GM19452 (cell line): Measurements from ENCODE around the gene CFAP161.
"Not testable (repeated sequence)": the region's sequence is repeated elsewhere in the genome, so short reads cannot be mapped to it uniquely, and the experiment has no call there.

Experiments used
- ATAC-seq: cut with Tn5 transposase; IDR thresholded peaks from one replicate; pipeline ENCODE4 v1.9.1; 2021; ENCODE audit not compliant: unreplicated experiment

Gene CFAP161

DNA sequence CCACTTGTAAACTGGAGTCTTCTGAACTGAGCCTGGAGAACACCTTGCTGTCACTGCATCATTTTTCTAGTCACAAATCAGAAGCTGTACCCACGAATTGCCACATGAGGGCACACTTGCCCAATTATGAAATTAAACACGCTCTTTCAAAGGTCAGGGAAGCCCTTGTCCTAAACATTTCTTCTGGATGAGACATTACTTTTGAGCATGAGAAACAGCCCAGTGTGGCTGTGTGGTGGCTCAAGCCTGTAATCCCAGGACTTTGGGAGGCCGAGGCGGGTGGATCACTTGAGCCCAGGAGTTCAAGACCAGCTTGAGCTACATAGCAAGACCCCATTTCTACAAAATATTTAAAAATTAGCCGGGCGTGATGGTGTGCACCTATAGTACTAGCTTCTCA lies 27.5 kb upstream of the CFAP161 start:
- ATAC-seq, result no peak

DNA sequence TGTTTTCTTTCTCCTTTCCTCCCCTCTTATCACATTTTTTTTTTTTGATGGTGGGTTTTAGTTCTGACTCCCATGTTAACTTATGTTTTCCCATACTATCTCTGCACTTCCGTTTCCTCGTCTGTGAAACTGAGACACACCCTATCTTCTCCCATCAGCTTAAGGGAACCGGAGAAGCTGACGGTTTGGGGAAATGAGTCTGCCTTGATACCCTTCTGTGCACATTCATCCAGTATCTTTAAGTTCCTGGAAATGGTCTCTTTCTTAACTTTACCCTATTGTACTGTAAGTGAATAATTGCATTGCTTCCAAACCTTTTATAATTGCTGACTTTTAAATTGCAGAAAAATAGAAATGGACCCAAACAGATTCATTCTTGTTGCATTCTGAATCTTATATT lies 26.2 kb upstream of the CFAP161 start:
- no peak for ATAC-seq

DNA sequence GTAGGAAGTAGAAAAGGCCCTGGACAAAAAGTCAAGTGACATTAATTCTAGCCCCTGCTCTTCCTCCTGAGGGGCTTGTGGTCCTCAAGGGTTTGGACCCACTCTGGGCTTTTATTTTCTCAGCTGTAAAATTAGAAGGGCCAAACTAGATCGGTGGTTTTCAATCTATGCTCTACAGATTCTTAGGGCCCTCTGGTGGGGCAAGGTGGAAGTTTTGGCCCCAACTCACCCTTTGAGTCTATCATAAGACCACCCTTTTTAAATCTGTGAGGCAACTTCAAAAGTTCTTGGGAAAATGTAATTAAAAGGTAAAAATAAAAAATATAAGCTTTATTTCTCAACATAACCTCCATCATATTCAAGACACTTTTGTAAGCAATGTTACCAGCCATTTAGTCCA lies 25.6 kb upstream of the CFAP161 start:
- ATAC-seq, result no peak

DNA sequence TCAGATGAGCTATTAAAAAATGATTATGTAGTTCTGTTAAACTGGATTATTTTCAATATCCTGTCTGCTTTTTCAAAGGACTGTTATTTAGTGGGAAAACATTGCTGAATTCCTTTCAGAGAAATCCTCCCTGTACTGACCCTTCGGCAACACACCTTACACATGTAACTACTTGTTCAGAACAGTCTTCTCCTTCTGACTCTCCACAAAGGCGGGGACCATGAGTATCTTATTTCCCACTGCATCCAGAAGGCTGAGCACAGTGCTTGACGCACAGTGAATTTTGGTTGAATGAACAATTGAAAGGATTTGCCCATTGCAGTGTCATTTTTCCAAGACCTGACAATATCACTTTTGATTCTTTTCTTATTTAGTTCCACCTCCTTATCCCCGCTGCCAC lies 23.1 kb upstream of the CFAP161 start:
- ATAC-seq, result no peak

DNA sequence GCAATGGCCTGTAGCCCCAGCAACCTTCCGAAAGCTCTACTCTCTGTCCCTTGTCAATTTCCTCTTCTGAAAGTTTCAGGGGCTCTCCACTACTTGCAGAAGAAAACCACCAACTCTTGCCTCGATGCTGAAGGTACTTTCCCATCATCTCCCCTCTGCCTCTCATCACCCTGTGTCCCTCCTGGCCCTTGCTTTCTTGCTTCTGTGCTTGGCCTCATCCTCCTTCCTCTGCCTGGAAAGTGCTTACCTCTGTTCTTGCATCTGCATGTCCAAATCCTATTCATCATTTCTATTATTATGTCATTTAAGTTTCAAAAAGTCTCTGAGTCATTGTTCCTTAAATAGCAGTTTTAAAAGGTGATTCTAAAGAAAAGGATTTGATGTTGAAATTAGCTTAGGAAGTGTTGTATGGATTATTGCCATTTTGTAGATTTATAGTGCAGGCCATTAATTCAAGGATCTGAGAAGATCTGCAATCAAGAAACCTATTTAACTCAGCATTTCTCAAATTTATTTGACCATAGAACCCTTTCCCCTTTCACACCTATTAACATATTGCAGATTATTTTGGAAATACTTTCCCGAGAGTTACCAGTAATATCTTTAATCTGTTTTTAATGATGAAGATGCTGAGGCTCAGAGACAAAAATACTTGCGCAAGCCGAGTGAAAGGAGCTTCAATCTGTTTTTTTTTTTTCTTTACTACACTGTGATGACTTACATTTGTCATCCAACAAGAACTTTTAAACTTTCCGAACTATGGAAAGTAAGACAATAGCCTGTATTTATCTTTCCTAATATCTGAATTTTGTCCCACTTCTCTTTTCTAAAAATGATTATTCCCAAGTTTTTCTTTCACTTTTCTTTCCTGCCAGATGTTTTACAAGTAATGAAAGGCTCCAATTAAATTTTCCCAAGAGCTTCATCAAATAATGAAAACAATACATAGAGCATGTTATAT lies 22.3 kb upstream of the CFAP161 start:
- peak; percentile 79 for ATAC-seq

DNA sequence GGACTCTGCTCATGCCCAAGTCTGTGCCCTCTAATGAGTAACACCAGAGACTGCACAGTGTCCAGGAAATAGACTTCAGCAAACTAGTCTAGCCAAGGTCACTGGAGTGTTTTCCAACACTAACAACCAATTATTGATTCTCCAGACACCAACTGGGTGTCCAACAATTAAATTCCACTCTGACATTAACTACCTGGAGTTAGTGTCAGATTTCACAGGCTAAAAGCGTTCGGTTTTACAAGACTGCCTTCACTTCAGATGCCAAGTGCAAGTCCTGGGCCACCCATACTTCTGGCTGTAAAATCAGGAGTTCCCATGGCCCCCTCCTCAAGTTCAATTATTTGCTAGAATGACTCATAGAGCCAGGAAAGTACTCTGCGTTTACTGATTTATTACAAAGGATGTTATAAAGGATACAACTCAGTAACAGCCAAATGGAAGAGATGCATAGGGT lies 20.8 kb upstream of the CFAP161 start:
- ATAC-seq, result no peak

DNA sequence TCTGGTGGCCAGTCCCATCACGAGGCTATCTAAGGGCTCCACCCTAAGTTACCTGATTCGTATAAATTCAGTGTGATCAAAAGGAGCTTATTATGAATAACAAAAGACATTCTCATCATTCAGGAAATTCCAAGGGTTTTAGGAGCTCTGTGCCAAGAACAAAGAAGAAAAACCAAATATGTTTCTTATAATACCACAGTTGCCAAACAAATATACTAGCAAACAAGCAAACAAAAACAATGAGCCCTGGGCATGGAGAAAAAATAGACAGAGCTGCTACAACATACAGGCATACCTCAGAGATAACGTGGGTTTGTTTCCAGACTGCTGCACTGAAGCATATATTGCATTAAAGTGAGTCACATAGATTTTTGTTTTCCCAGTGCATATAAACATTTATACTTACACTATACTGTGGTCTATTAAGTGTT lies 20.2 kb upstream of the CFAP161 start:
- ATAC-seq, result no peak

DNA sequence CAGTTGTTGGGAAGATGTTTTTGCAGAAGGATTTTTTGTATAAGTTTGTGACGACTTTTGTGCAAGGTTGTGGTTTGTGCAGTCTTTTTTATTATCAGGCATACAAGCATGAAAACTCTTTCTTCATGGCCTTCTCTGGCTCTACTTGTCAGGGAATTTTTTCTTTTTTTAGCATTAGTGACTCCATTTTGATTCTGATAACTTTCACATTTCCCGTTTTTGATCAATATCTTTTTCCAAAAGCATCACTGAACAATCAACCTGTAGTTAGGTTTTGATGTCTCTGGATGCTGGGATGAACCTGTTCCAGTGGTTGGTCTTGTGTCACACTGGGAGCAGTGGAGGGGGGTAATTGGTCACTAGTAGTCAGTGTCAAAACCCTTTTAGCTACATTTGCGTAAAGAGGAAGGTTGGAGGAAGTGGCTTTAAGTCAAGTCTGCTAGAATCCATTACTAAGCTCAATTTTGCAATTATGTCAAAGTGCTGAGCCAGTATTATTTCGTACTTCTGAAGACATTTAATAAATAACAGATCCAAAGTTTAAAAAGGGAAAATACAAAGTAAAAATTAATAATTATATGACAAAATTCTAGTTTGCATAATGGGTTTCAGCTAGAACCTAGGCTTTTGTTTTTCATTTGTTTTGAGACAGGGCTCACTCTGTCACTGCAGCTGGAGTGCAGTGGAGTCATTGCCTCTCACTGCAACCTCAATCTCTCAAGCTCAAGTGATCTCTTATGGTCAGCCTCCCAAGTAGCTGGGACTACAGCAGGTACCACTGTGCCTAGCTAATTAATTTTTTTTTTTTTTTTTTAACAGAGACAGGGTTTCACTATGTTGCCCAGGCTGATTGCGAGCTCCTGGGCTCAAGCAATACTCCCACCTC lies 18.8 kb upstream of the CFAP161 start:
- ATAC-seq, result no peak

DNA sequence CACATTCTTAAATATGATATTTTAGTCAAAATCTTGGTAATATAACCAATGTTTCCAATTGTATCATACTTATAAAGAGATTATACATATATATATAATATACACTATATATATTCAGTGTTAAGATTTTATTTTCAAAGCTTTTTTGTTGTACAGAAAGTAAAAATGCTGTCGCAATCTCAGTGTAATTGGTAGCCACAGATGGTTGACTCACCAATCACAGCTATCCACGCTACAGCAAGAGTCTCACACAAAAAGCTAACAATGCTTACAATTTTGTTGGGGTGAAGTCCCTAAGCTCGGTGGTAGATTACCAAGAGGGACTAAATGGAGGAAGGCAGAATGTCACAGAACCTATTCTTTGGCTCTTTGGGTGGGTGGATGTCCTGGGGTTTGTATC lies 16.9 kb upstream of the CFAP161 start:
- no peak for ATAC-seq

DNA sequence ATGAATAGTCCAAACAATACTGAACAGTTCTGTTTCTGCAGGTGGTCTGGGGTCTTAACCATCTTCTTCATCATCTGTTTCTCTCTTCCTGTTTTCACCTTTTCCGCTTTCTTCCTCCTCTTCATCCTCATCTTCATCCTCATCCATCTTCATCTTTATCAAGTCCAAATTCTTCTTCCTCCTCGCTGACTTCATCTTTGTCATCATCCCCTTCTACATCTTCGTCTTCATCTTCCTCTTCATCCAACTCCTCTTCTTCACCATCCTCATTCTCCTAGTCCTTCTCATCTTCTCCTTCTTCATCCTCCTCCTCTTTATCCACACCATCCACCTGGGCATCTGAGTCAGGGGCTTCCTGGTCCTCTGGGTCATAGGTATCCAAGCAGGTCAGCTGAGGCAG lies 16.5 kb upstream of the CFAP161 start:
- ATAC-seq, result no peak

DNA sequence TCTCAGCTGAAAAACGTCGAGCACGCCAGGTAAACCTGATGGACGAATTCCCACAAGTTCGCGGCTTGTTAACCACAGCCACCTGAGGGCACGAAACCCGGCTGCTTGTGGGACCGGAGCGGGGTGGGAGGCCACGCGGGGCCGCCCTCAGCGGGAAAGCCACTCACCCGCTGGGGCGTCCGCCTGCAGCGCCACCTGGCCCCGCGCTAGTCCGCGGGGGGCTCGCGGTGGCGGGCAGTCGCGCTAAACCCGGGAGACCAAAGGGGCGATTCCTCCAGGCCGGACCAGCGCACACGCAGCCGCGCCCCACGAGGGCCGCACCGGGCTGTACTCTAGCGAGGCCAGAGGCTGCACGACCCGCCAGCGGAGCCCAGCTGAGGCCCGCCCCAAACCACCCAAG lies 15.7 kb upstream of the CFAP161 start:
- no peak for ATAC-seq

DNA sequence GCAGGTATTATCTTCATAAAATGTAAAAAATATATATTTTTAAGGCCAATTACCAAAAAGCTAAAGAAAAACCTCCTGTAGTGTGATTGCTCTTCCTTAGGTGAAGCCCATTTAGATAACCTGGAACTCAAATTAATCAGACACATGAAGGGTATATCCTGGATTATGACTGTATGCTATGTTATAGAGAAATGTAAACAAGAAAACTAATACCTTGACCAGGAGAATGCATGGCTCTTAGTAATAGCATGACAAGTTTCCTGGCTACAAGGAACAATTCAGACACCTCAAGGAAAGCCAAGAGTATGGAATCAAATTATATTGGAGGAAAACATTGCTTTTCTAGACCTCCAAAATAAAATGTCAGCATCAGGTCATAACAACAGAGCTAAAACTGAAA lies 14.0 kb upstream of the CFAP161 start:
- ATAC-seq, result no peak

DNA sequence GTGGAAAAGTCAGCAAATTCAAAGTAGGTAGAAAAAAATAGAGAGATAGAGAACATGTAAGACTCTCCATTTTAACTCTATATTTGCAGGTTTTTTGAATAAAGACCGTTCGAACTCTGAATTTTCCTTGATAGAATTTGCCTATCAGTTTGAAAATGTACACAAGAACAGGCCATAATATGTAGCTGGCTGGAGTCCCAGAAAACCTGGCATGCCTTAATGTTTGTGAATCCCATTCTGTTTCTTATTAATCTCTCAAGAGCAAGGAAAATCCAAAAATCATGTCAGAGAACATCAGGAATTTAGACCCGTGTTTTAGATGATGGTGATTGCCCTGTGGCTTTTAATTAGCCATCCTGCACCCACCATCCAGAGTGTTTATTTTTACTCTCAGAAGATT lies 7.2 kb upstream of the CFAP161 start:
- ATAC-seq, result no peak

DNA sequence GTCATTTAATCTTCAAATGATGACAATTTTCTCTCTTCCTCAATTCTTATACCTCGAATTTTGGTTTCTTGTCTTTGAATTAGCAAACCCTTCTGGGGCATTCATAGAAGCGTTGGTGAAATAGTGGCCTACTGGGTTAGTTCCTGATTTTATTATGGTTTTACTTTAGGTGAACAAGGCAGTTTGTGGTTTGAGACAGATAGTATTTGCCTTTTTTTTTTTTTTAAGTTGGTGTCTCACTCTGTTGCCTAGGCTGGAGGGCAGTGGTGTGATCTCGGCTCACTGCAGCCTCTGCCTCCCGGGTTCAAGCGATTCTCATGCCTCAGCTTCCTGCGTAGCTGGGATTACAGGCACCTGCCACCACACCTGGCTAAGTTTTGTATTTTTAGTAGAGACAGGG lies 7.4 kb downstream of the CFAP161 start:
- not testable (repeated sequence) for ATAC-seq

DNA sequence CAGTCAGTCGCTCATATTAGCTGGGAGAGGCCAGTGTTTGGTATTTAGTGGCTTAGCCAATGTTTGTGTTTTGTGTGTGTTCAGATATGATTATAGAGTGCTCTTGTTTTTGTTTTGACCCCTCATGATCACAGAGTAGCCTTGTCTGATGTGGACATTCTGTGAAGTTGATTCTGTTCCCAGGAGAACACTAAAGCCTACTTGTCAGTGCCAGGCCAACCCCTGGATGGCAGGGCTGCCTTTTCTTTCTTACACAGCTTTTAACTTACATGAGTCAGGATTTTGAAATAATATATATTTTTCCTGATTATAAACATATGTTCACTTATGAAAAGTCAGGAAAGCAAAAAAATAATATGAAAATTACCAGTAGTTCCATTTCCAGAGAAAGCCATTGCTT lies 11.9 kb downstream of the CFAP161 start:
- ATAC-seq, result no peak

DNA sequence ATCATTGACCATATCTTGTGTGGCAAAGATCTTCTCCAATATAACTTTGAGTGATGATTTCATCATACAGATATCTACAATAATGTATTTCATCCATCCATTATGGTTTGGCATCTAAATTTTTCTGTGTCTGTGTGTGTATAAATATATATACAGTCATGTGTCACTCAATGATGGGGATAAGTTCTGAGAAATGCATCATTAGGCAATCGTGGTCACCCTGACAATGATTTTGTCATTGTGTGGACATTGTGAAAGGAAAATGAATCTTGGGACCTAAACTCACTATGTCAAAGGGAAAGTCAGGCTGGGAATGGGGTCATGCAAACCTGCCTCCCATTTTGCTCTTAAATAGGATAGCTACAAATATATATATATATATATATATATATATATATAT lies 12.4 kb downstream of the CFAP161 start:
- ATAC-seq, result no peak

DNA sequence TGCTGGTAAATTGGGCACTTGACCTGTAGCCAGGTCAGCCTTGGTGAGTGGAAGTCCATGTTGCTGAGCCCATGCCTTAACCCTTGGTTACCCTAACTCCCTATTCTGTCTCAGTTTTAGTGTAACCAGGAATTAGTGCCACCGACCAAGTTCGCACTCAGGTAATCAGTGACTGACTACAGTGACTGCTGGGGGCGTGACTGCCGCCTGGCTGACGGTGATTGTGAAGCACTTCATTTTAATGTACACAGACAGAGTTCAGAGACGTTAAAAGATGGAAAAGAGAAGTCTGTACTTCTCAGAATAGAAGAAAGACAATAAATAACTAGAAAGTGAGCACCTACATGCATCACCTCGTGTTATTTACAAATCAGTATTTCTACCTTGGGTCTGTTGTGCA lies 17.3 kb downstream of the CFAP161 start:
- no peak for ATAC-seq

DNA sequence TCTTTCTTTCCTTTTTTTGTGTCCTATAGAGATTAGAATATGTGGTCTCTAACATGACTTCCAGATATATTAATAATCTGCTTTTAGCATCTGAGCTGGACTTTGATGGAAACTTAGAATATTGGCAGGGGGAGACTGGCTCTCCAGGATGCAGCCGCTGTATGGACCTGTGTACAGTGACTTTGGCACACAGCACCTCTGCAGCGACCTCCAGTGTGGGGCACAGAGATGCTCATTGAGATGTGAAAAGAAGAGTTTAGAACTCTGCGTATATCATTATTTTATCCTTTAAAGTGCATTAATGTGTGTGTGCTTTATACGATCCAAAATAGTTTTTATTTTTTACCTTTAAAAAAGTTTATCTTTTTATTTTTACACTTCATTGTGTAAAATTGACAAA lies 18.3 kb downstream of the CFAP161 start:
- no peak for ATAC-seq

DNA sequence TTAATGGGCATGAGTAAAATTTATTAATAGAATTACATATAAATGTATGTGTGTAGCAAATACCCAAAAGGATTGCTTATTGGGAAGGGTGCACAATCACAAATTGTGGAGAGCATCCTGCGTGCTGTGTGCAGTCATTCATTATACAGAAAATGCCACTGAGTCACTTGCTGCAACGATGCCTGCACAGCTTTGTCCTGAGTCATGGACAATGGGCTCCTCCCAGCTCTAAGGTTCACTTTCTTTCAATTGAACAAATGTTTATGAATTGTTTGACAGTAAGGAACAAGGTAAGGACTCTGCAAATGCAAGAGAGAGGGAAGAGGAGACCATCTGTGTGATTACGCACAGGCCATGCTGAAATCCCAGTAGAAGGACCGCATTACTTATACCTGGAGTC lies 18.7 kb downstream of the CFAP161 start:
- no peak for ATAC-seq

DNA sequence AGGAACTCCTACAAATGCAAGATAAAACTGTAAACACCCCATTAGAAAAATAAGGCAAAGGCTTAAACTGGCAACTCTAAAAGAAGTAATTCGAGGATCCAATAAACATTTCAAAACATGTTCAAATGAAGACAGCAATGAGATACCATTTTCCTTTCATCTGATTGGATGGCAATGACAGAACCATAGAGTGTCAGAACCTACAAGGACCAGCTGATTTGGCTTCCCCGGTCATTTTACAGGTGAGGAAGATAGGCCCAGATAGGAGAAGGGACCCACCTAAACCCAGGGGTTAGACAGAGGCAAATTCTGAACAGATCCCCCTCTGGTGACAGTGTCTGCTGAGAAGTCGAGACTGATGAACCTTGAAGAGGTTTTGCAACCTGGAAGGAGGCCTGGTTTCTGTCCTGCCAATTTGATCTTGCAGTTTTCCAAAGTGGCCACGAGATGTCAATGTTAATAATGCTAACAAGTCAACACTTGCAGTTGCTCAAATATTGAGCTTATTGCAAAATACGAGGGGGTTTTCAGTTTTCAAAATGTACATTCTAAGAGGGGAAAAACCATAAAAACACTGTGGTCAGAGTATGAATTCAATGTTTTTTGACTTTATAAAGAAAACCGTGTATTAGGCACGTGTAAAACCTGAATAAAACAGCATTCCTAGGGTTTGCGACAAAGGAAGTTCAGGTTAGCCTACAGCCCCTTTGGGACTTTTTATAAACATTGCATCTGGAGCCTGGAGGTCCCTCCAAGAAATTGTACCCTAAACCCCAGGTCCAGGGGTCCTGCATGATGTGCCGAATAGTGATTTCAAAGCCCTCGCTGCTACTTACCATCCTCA lies 21.5 kb downstream of the CFAP161 start:
- ATAC-seq, result no peak

DNA sequence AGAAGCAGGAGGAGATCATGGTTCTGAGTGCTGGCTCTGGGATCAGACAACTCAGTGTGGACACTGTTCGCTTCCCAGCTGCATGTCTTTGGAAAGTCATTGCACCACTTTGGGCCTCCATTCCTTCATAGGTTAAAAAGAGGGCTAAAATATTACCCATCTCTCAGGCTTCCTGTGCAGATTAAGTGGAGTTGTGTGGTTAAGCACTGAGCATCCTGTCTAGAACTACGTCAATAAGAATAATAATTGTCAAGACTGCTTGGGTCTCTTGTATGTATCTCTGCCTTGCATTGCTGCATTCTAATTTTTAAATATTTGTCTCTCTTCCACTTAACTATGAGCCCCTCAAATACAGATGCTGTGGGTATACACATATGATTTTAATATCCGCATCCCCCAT lies 22.3 kb downstream of the CFAP161 start:
- no peak for ATAC-seq
